Measurements from ENCODE around the gene ZNF626.
"Not testable (repeated sequence)": the region's sequence is repeated elsewhere in the genome, so short reads cannot be mapped to it uniquely, and the experiment has no call there.

ZNF626 gene

GRCh38 chr19:20661150-20661819 lies at the start of gene ZNF626:
TSS of gene ZNF626 (minus strand) at chr19:20661571. CDS start at chr19:20661446, 125 bp downstream.
- Histone ChIP-seq H3K27me3 (ENCODE audit: control insufficient read depth in 5 of 5, insufficient read depth in 4 of 5, low read length in 5 of 5) (no peaks in the 10 kb centered on the region), H3K9me3 (ENCODE audit: control insufficient read depth in 5 of 5, low read length in 5 of 5) (peaks cover 0 to 7% (median 0%) of the 10 kb centered on the region in 5 donors), H3K9ac (ENCODE audit: low read length in 5 of 5) (peak within 1 kb of the TSS; percentile 91 to 98 (median 97)), H3K27ac (ENCODE audit: low read depth, low read length) (peak within 1 kb of the TSS; percentile 87), H3K36me3 (ENCODE audit: control insufficient read depth in 5 of 5, insufficient read depth in 5 of 5, low read length in 5 of 5) (peaks cover 0 to 20% (median 8%) of the 10 kb centered on the region in 5 donors), H3K4me3 (ENCODE audit: low read depth in 1 of 5, low read length in 5 of 5) (peak within 1 kb of the TSS; percentile 80 to 99 (median 91)), H3K4me1 (ENCODE audit: control insufficient read depth in 5 of 5, insufficient read depth in 5 of 5, low read length in 5 of 5) (peaks cover 0 to 39% (median 31%) of the 10 kb centered on the region in 5 donors)

GRCh38 chr19:20669263-20669662 lies 7.9 kb upstream of the ZNF626 start:
- no peaks in the 10 kb centered on the region for H3K27me3 ChIP-seq (ENCODE audit: control insufficient read depth in 5 of 5, insufficient read depth in 4 of 5, low read length in 5 of 5)
- peaks cover 0 to 13% (median 10%) of the 10 kb centered on the region in 5 donors for H3K4me1 ChIP-seq (ENCODE audit: control insufficient read depth in 5 of 5, insufficient read depth in 5 of 5, low read length in 5 of 5)
- no peak overlapping the region for H3K27ac ChIP-seq (ENCODE audit: low read depth, low read length)
- H3K9me3 ChIP-seq (ENCODE audit: control insufficient read depth in 5 of 5, low read length in 5 of 5) = no peaks in the 10 kb centered on the region
- no peak overlapping the region for H3K4me3 ChIP-seq (ENCODE audit: low read depth in 1 of 5, low read length in 5 of 5)
- H3K36me3 ChIP-seq (ENCODE audit: control insufficient read depth in 5 of 5, insufficient read depth in 5 of 5, low read length in 5 of 5) = no peaks in the 10 kb centered on the region
- H3K9ac ChIP-seq (ENCODE audit: low read length in 5 of 5) = no peak overlapping the region

GRCh38 chr19:20667281-20667680 lies 5.9 kb upstream of the ZNF626 start:
- Histone ChIP-seq H3K4me1 (ENCODE audit: control insufficient read depth in 5 of 5, insufficient read depth in 5 of 5, low read length in 5 of 5) (peaks cover 0 to 13% (median 10%) of the 10 kb centered on the region in 5 donors), H3K9ac (ENCODE audit: low read length in 5 of 5) (no peak overlapping the region), H3K27ac (ENCODE audit: low read depth, low read length) (no peak overlapping the region), H3K4me3 (ENCODE audit: low read depth in 1 of 5, low read length in 5 of 5) (no peak overlapping the region), H3K9me3 (ENCODE audit: control insufficient read depth in 5 of 5, low read length in 5 of 5) (no peaks in the 10 kb centered on the region), H3K27me3 (ENCODE audit: control insufficient read depth in 5 of 5, insufficient read depth in 4 of 5, low read length in 5 of 5) (no peaks in the 10 kb centered on the region), H3K36me3 (ENCODE audit: control insufficient read depth in 5 of 5, insufficient read depth in 5 of 5, low read length in 5 of 5) (no peaks in the 10 kb centered on the region)

GRCh38 chr19:20664901-20665781 lies 3.8 kb upstream of the ZNF626 start:
- H3K9ac ChIP-seq (ENCODE audit: low read length in 5 of 5) = peak overlapping the region in 4 of 5 donors; percentile 12 to 59 (median 36)

GRCh38 chr19:20664475-20664874 lies 3.1 kb upstream of the ZNF626 start:
- peak overlapping the region; percentile 54 for H3K27ac ChIP-seq (ENCODE audit: low read depth, low read length)
- not testable (repeated sequence) for H3K27me3 ChIP-seq (ENCODE audit: control insufficient read depth in 5 of 5, insufficient read depth in 4 of 5, low read length in 5 of 5); H3K36me3 ChIP-seq (ENCODE audit: control insufficient read depth in 5 of 5, insufficient read depth in 5 of 5, low read length in 5 of 5); H3K9me3 ChIP-seq (ENCODE audit: control insufficient read depth in 5 of 5, low read length in 5 of 5); H3K4me3 ChIP-seq (ENCODE audit: low read depth in 1 of 5, low read length in 5 of 5); H3K9ac ChIP-seq (ENCODE audit: low read length in 5 of 5)
- peaks cover 0 to 26% (median 22%) of the 10 kb centered on the region in 5 donors for H3K4me1 ChIP-seq (ENCODE audit: control insufficient read depth in 5 of 5, insufficient read depth in 5 of 5, low read length in 5 of 5)

More at GRCh38 chr19:20664901-20665781, 3.8 kb upstream of the ZNF626 start:
- H3K36me3 ChIP-seq (ENCODE audit: control insufficient read depth in 5 of 5, insufficient read depth in 5 of 5, low read length in 5 of 5) = no peaks in the 10 kb centered on the region
- peak overlapping the region; percentile 54 for H3K27ac ChIP-seq (ENCODE audit: low read depth, low read length)
- H3K4me1 ChIP-seq (ENCODE audit: control insufficient read depth in 5 of 5, insufficient read depth in 5 of 5, low read length in 5 of 5) = peaks cover 0 to 20% (median 16%) of the 10 kb centered on the region in 5 donors
- H3K27me3 ChIP-seq (ENCODE audit: control insufficient read depth in 5 of 5, insufficient read depth in 4 of 5, low read length in 5 of 5) = no peaks in the 10 kb centered on the region
- no peaks in the 10 kb centered on the region for H3K9me3 ChIP-seq (ENCODE audit: control insufficient read depth in 5 of 5, low read length in 5 of 5)
- peak overlapping the region; percentile 46 to 62 (median 59) for H3K4me3 ChIP-seq (ENCODE audit: low read depth in 1 of 5, low read length in 5 of 5)

- Histone ChIP-seq H3K4me1 (ENCODE audit: control insufficient read depth in 5 of 5, insufficient read depth in 5 of 5, low read length in 5 of 5) (peaks cover 0 to 39% (median 31%) of the 10 kb centered on the region in 5 donors), H3K27me3 (ENCODE audit: control insufficient read depth in 5 of 5, insufficient read depth in 4 of 5, low read length in 5 of 5) (no peaks in the 10 kb centered on the region), H3K36me3 (ENCODE audit: control insufficient read depth in 5 of 5, insufficient read depth in 5 of 5, low read length in 5 of 5) (peaks cover 0 to 13% (median 3%) of the 10 kb centered on the region in 5 donors), H3K9me3 (ENCODE audit: control insufficient read depth in 5 of 5, low read length in 5 of 5) (peaks cover 0 to 7% (median 0%) of the 10 kb centered on the region in 5 donors), H3K27ac (ENCODE audit: low read depth, low read length) (no peak overlapping the region), H3K4me3 (ENCODE audit: low read depth in 1 of 5, low read length in 5 of 5) (no peak overlapping the region), H3K9ac (ENCODE audit: low read length in 5 of 5) (no peak overlapping the region)
These were observed 1.2 kb upstream of the ZNF626 start for GRCh38 chr19:20662421-20663105.

- peak overlapping the region; percentile 91 to 98 (median 97) for H3K9ac ChIP-seq (ENCODE audit: low read length in 5 of 5)
- peaks cover 0 to 37% (median 30%) of the 10 kb centered on the region in 5 donors for H3K4me1 ChIP-seq (ENCODE audit: control insufficient read depth in 5 of 5, insufficient read depth in 5 of 5, low read length in 5 of 5)
- peak overlapping the region; percentile 80 to 99 (median 91) for H3K4me3 ChIP-seq (ENCODE audit: low read depth in 1 of 5, low read length in 5 of 5)
- H3K27ac ChIP-seq (ENCODE audit: low read depth, low read length) = peak overlapping the region; percentile 87
- no peaks in the 10 kb centered on the region for H3K27me3 ChIP-seq (ENCODE audit: control insufficient read depth in 5 of 5, insufficient read depth in 4 of 5, low read length in 5 of 5)
- H3K36me3 ChIP-seq (ENCODE audit: control insufficient read depth in 5 of 5, insufficient read depth in 5 of 5, low read length in 5 of 5) = peaks cover 0 to 20% (median 8%) of the 10 kb centered on the region in 5 donors
- H3K9me3 ChIP-seq (ENCODE audit: control insufficient read depth in 5 of 5, low read length in 5 of 5) = peaks cover 0 to 11% (median 0%) of the 10 kb centered on the region in 5 donors
These were observed 764 bp downstream of the ZNF626 start for GRCh38 chr19:20660473-20661140.

GRCh38 chr19:20640545-20640944 lies 20.8 kb downstream of the ZNF626 start:
- peaks cover 24 to 50% (median 31%) of the 10 kb centered on the region in 5 donors for H3K9me3 ChIP-seq (ENCODE audit: control insufficient read depth in 5 of 5, low read length in 5 of 5)
- no peaks in the 10 kb centered on the region for H3K4me1 ChIP-seq (ENCODE audit: control insufficient read depth in 5 of 5, insufficient read depth in 5 of 5, low read length in 5 of 5)
- H3K9ac ChIP-seq (ENCODE audit: low read length in 5 of 5) = no peak overlapping the region
- H3K36me3 ChIP-seq (ENCODE audit: control insufficient read depth in 5 of 5, insufficient read depth in 5 of 5, low read length in 5 of 5) = peaks cover 35 to 64% (median 52%) of the 10 kb centered on the region in 5 donors
- H3K4me3 ChIP-seq (ENCODE audit: low read depth in 1 of 5, low read length in 5 of 5) = no peak overlapping the region
- no peak overlapping the region for H3K27ac ChIP-seq (ENCODE audit: low read depth, low read length)
- no peaks in the 10 kb centered on the region for H3K27me3 ChIP-seq (ENCODE audit: control insufficient read depth in 5 of 5, insufficient read depth in 4 of 5, low read length in 5 of 5)

GRCh38 chr19:20640023-20640422 lies 21.3 kb downstream of the ZNF626 start:
- Histone ChIP-seq H3K4me1 (ENCODE audit: control insufficient read depth in 5 of 5, insufficient read depth in 5 of 5, low read length in 5 of 5) (no peaks in the 10 kb centered on the region), H3K9me3 (ENCODE audit: control insufficient read depth in 5 of 5, low read length in 5 of 5) (peaks cover 29 to 54% (median 35%) of the 10 kb centered on the region in 5 donors), H3K36me3 (ENCODE audit: control insufficient read depth in 5 of 5, insufficient read depth in 5 of 5, low read length in 5 of 5) (peaks cover 36 to 67% (median 55%) of the 10 kb centered on the region in 5 donors), H3K9ac (ENCODE audit: low read length in 5 of 5) (no peak overlapping the region), H3K4me3 (ENCODE audit: low read depth in 1 of 5, low read length in 5 of 5) (no peak overlapping the region), H3K27me3 (ENCODE audit: control insufficient read depth in 5 of 5, insufficient read depth in 4 of 5, low read length in 5 of 5) (no peaks in the 10 kb centered on the region), H3K27ac (ENCODE audit: low read depth, low read length) (no peak overlapping the region)
